Ishikawa (cell line): ENCODE measurements around the gene AGAP3.

Source experiments
- TCF12 ChIP-seq: IDR thresholded peaks from 2 replicates; pipeline ENCODE4 v1.6.1; 2012; ENCODE audit warnings: low read depth
- TF ChIP-seq, protein P1 (sequence below): IDR thresholded peaks from 2 replicates; pipeline ENCODE4 v1.6.1; 2012

DNA sequence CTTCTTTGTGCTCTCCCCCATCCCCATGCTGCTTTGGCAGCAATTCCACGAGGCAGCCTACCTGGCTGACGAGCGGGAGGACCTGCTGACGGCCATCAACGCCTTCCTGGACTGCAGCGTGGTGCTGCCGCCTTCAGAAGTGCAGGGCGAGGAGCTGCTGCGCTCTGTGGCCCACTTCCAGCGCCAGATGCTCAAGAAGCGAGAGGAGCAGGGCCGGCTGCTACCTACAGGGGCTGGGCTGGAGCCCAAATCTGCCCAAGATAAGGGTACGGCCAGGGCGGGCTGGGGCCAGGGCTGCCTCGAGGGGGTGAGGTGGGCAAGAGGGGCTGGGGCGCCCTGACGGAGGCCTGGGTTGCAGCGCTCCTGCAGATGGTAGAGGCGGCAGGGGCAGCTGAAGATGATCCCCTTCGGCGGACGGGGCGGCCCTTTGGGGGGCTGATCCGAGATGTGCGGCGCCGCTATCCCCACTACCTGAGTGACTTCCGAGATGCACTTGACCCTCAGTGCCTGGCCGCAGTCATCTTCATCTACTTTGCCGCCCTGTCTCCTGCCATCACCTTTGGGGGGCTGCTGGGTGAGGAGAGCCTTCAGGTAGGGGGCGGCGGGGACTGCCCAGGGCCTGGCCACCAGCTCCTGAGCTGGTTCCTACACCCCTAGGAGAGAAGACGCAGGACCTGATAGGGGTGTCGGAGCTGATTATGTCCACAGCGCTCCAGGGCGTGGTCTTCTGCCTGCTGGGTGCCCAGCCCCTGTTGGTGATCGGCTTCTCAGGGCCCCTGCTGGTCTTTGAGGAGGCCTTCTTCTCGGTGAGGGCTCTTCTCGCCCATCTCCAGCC lies 15.0 kb upstream of the AGAP3 start:
- TF ChIP-seq, protein P1, sequence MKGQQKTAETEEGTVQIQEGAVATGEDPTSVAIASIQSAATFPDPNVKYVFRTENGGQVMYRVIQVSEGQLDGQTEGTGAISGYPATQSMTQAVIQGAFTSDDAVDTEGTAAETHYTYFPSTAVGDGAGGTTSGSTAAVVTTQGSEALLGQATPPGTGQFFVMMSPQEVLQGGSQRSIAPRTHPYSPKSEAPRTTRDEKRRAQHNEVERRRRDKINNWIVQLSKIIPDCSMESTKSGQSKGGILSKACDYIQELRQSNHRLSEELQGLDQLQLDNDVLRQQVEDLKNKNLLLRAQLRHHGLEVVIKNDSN: no peak
- no peak for TF ChIP-seq TCF12
